Fibroblast of lung (primary cell): ENCODE measurements around the gene EPHB1.

ENCODE experiments used
- CTCF ChIP-seq, 2 donors: IDR thresholded peaks in 1 of 2; conservative IDR thresholded peaks in 1 of 2; 1 replicate in 1 of 2; 2 replicates in 1 of 2; pipeline ENCODE4 v1.5.1; 2011 to 2012; ENCODE audit warnings: low read length in 2 of 2, control low read depth in 1 of 2, inconsistent platforms in 1 of 2, low read depth in 1 of 2, mild to moderate bottlenecking in 1 of 2
- EZH2 ChIP-seq: IDR thresholded peaks from 2 replicates; pipeline ENCODE4 v1.5.1; 2012; ENCODE audit warnings: low read length, control low read depth, mild to moderate bottlenecking; ENCODE audit errors: missing control alignments

GRCh38 chr3:135138776-135139175 is 343.7 kb downstream of the EPHB1 start:
- no peak for TF ChIP-seq EZH2
- TF ChIP-seq CTCF (conservative IDR thresholded peaks at IDR 0.05 in 1 of 2, IDR thresholded peaks at IDR 0.05 in 1 of 2; ENCODE audit: low read depth in 1 of 2, low read length in 2 of 2): no peak
